ENCODE results near the gene FAM193B.
"Not testable (repeated sequence)": the region's sequence is repeated elsewhere in the genome, so short reads cannot be mapped to it uniquely, and the experiment has no call there.

FAM193B gene

DNA sequence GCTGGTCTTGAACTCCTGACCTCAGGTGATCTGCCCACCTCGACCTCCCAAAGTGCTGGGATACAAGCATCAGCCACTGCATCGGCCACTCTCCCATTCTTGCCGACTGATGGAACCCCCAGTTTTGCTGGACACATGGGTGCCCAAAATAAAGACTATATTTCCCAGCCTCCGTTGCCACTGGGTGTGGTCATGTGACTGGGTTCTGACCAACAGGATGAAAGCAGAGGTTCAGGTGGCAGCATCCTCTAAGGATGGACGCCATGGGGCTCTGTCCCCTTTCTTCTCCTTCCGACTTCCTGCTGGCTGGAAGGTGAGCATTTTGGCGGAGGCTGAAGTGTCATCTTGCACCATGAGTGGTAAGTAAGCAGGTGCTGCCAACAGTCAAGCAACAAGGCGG is 67.2 kb downstream of the FAM193B start:
- Histone ChIP-seq H3K4me3 (ENCODE audit: low read length) (no peak overlapping the region), H3K4me2 (ENCODE audit: low read length) (no peak overlapping the region), H3K9me3 (replicated peaks; ENCODE audit: low read length) (no peaks in the 10 kb centered on the region), H3K4me1 (ENCODE audit: control insufficient read depth, insufficient read depth, low read length) (peaks cover 22% of the 10 kb centered on the region), H3K36me3 (ENCODE audit: insufficient read depth, low read length) (peaks cover 92% of the 10 kb centered on the region), H3K9ac (ENCODE audit: low read depth, low read length) (no peak overlapping the region), H3K27me3 (ENCODE audit: control insufficient read depth, insufficient read depth, low read length) (no peaks in the 10 kb centered on the region)

DNA sequence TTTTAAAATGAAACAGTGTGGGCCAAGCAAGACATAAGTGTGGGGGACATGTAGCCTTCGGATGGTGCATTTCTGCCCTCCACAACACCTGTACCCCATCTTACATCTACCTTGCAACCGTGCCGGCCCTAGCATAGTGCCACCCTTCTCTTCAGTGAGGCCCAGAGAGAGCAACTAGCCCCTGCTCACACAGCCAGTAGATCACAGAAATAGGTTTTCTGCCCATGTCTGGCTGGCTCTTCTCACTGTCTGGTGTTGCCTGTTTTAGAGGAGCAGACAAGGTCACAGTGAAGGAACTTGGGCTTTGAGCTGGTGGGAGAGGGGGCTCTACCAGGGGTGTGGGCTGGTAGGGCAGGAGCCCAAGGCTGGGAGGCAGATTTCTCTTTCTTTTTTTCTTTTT is 68.1 kb downstream of the FAM193B start:
- Histone ChIP-seq H3K9me3 (replicated peaks; ENCODE audit: low read length) (no peaks in the 10 kb centered on the region), H3K27me3 (ENCODE audit: control insufficient read depth, insufficient read depth, low read length) (no peaks in the 10 kb centered on the region), H3K4me1 (ENCODE audit: control insufficient read depth, insufficient read depth, low read length) (peaks cover 24% of the 10 kb centered on the region), H3K36me3 (ENCODE audit: insufficient read depth, low read length) (peaks cover 89% of the 10 kb centered on the region), H3K4me2 (ENCODE audit: low read length) (no peak overlapping the region), H3K9ac (ENCODE audit: low read depth, low read length) (peak overlapping the region; percentile 1), H3K4me3 (ENCODE audit: low read length) (no peak overlapping the region)

DNA sequence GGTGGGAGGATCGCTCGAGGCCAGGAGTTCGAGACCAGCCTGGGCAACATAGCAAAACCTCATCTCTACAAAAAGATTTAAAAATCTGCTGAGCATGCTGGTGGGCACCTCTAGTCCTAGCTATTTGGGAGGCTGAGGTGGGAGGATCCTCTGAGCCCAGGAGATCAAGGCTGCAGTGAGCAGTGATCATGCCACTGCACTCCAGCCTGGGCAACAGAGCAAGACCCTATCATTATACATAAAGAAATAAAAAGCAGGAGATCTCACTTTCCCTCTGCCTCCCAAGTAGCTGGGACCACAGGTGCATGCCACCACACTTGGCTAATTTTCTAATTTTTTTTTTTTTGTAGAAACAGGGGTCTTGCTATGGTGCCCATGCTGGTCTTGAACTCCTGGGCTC is 68.6 kb downstream of the FAM193B start:
- H3K27me3 ChIP-seq (ENCODE audit: control insufficient read depth, insufficient read depth, low read length); H3K4me3 ChIP-seq (ENCODE audit: low read length); H3K9me3 ChIP-seq (replicated peaks; ENCODE audit: low read length); H3K4me2 ChIP-seq (ENCODE audit: low read length): not testable (repeated sequence)
- H3K4me1 ChIP-seq (ENCODE audit: control insufficient read depth, insufficient read depth, low read length) = peaks cover 19% of the 10 kb centered on the region
- H3K36me3 ChIP-seq (ENCODE audit: insufficient read depth, low read length) = peaks cover 84% of the 10 kb centered on the region
- H3K9ac ChIP-seq (ENCODE audit: low read depth, low read length) = peak overlapping the region; percentile 23

DNA sequence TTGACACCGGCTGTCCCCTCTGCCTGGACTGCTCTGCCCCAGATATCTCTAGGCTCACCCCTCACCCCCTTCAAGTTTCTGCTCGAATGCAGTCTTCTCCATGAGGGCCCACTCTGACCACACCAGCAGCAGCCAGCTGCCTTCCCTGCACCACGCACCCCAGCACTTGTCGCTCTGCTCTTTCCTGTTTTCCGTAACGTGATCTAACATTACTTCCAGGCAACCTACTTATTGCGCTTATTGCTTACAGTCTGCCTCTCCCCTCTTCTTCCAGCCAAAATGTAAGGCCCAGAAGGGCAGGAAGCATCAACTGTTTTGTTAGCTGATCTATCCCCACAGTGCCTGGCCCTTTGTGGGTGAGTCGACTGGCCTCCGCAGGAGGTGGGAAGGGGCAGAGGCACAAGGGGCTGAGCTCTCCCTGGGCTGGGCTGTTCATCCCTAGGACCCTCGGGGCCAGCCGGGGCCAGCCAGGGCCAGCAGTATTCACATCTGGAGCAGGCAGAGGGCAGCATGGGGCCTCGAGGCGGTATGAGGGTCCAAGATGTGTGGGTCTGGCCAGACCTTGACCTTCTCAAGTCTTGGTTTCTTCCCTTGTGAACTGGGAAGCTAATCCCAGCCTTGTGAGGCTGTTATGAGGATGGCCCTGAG is 69.3 kb downstream of the FAM193B start:
- Histone ChIP-seq H3K4me2 (ENCODE audit: low read length) (no peak overlapping the region), H3K36me3 (ENCODE audit: insufficient read depth, low read length) (peaks cover 77% of the 10 kb centered on the region), H3K9ac (ENCODE audit: low read depth, low read length) (peak overlapping the region; percentile 23), H3K27me3 (ENCODE audit: control insufficient read depth, insufficient read depth, low read length) (no peaks in the 10 kb centered on the region), H3K9me3 (replicated peaks; ENCODE audit: low read length) (no peaks in the 10 kb centered on the region), H3K4me3 (ENCODE audit: low read length) (no peak overlapping the region), H3K4me1 (ENCODE audit: control insufficient read depth, insufficient read depth, low read length) (peaks cover 20% of the 10 kb centered on the region)

DNA sequence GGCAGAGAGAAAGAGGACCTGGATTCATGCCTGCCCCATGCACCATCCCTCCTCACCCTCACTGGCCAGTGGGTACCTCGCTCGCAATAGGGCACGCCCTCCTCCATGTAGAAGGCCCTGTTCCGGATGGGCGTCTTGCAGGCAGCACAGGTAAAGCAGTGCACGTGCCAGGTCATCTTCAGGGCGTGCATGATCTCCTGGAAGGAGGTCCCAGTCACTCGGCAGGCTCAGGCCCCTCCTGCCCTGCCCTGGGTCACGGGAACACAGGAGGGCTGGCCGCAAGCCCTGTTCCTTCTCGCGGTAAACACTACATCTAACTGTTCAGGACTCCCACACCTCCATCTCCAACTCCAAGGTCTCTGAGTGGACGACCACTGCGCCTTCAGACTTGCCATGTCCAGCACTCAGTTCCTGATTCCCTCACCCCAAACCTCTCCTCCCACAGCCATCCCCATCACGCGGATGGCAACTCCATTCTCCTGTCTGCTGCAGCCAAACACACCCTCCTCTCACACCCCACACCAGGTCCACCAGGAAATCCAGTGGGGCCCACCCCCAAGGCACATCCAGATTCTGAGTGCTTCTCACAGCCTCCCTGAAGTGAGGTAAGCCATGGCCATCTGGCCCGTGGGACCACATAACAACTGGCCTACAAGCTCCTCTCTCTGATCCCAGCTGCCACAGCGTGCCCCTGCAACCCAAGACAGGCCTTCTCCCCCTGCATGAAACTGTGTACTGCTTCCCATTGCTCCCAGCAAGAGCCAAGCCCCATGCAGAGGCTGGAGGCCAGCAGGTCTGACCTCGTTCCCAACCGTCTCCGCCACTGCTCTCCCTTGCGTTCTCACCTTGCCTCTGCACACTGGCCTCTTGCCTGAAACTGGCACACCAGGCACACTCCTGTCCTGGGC is 70.1 kb downstream of the FAM193B start:
- Histone ChIP-seq H3K4me2 (ENCODE audit: low read length) (no peak overlapping the region), H3K4me1 (ENCODE audit: control insufficient read depth, insufficient read depth, low read length) (peaks cover 23% of the 10 kb centered on the region), H3K36me3 (ENCODE audit: insufficient read depth, low read length) (peaks cover 71% of the 10 kb centered on the region), H3K4me3 (ENCODE audit: low read length) (no peak overlapping the region), H3K27me3 (ENCODE audit: control insufficient read depth, insufficient read depth, low read length) (no peaks in the 10 kb centered on the region), H3K9me3 (replicated peaks; ENCODE audit: low read length) (no peaks in the 10 kb centered on the region), H3K9ac (ENCODE audit: low read depth, low read length) (peak overlapping the region; percentile 23)

DNA sequence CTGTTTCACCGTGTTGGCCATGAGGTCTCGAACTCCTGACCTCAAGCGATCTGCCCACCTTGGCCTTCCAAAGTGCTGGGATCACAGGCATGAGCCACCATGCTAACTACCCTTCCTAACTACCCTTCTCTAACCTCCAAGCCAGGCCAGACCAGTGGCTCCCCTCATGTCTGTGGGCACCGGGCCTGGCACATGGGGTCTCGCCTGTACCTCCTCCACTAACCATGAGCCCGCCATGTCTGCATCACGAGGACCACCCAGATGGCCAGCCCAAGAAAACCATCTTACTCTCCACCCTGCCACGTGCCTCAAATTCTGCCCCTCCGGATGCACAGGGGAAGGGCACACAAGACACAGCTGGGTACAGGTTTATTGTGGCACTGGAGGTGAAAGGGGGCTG is 71.3 kb downstream of the FAM193B start:
- Histone ChIP-seq H3K4me3 (ENCODE audit: low read length) (no peak overlapping the region), H3K4me2 (ENCODE audit: low read length) (no peak overlapping the region), H3K4me1 (ENCODE audit: control insufficient read depth, insufficient read depth, low read length) (peaks cover 28% of the 10 kb centered on the region), H3K36me3 (ENCODE audit: insufficient read depth, low read length) (peaks cover 68% of the 10 kb centered on the region), H3K27me3 (ENCODE audit: control insufficient read depth, insufficient read depth, low read length) (no peaks in the 10 kb centered on the region), H3K9ac (ENCODE audit: low read depth, low read length) (no peak overlapping the region), H3K9me3 (replicated peaks; ENCODE audit: low read length) (no peaks in the 10 kb centered on the region)

DNA sequence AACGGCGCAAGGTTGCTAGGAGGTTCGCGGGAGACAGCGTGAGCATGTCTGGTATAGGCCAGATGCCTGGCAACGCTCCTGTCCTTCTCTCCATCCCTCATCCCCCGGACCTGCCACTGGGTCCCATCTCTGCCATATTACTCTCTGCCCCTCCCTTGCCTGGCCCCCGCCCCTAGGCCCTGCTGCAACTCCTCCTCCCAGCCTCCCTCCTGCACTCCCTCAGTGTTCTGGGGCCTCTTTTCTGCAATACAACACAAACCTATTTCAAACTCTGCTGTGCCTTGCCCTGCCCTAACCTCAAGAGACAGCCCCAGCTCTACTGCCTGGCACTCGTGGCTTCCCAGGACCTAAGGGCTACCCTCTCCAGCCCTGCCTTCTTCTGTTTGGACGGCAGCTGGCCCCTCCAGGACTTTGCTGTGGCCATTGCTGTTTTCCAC is 72.0 kb downstream of the FAM193B start:
- no peak overlapping the region for H3K4me3 ChIP-seq (ENCODE audit: low read length)
- peaks cover 61% of the 10 kb centered on the region for H3K36me3 ChIP-seq (ENCODE audit: insufficient read depth, low read length)
- no peak overlapping the region for H3K9ac ChIP-seq (ENCODE audit: low read depth, low read length)
- H3K4me1 ChIP-seq (ENCODE audit: control insufficient read depth, insufficient read depth, low read length) = peaks cover 28% of the 10 kb centered on the region
- no peaks in the 10 kb centered on the region for H3K9me3 ChIP-seq (replicated peaks; ENCODE audit: low read length)
- H3K27me3 ChIP-seq (ENCODE audit: control insufficient read depth, insufficient read depth, low read length) = no peaks in the 10 kb centered on the region
- no peak overlapping the region for H3K4me2 ChIP-seq (ENCODE audit: low read length)

DNA sequence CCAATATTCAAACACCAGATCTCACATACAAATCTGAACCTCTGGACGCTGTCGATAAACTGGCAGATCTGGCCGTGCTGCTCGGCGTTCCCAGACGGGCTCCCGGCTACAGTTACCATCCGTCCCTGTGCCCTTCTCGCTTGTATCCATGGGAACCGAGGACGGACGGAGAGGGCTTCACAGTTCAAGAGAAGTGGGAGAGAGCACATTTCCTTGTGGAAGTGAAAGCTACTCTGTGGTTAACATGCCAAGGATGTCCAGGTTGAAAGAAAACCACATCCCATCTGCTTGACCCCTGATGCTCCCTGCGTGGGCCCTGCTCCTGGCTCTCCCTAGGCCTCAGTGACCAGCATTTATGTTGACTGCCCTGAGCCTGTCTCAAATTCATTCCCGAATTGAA is 74.6 kb downstream of the FAM193B start:
- no peak overlapping the region for H3K9ac ChIP-seq (ENCODE audit: low read depth, low read length)

DNA sequence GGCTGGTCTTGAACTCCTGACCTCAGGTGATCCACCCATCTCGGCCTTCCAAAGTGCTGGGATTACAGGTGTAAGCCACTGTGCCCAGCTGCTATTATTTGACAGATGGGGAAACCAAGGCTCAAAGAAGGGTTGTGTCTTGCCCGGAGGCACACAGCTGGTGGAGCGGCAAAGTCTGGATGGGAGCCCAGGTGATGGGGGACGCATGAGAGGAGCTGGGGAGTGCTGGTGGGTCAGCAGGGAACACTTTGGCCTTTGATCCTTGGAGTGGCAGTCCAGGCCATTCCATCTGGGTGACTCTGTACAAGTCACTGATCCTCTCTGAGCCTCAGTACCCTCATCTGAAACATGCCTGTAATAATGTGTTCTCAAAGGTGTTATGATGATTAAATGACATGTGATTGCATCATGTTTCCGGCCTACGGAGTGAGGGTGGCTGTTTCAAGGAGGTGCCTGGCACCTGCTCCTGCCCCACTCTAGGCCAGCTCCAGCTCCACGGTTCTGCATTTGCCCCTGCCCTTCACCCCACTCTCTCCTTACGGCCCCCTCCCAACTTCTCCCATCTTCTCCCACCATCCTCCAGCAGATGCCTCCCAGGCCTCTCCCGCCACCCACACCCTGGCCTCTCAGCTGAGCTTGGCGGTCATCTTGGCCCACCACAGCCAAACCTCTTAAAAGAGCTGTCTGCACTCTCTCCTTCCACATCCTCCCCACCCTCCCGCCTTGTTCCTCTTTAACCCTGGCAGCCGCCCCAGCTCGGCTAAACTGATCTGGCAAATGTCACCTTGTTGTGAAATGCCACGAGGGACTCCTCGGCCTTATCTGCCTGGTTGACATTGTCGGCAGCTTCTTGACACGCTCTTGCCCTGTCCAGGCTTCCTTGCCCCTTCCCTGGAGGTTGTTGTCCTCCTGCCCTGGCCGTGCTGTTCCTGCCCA is 75.4 kb downstream of the FAM193B start:
- H3K27me3 ChIP-seq (ENCODE audit: control insufficient read depth, insufficient read depth, low read length) = no peaks in the 10 kb centered on the region
- H3K4me2 ChIP-seq (ENCODE audit: low read length) = no peak overlapping the region
- H3K4me1 ChIP-seq (ENCODE audit: control insufficient read depth, insufficient read depth, low read length) = peaks cover 30% of the 10 kb centered on the region
- no peak overlapping the region for H3K9ac ChIP-seq (ENCODE audit: low read depth, low read length)
- H3K4me3 ChIP-seq (ENCODE audit: low read length) = no peak overlapping the region
- H3K9me3 ChIP-seq (replicated peaks; ENCODE audit: low read length) = no peaks in the 10 kb centered on the region
- peaks cover 30% of the 10 kb centered on the region for H3K36me3 ChIP-seq (ENCODE audit: insufficient read depth, low read length)

More for the DNA sequence above, 74.6 kb downstream of the FAM193B start:
- H3K4me3 ChIP-seq (ENCODE audit: low read length) = no peak overlapping the region
- peaks cover 33% of the 10 kb centered on the region for H3K4me1 ChIP-seq (ENCODE audit: control insufficient read depth, insufficient read depth, low read length)
- H3K4me2 ChIP-seq (ENCODE audit: low read length) = no peak overlapping the region
- no peaks in the 10 kb centered on the region for H3K9me3 ChIP-seq (replicated peaks; ENCODE audit: low read length)
- H3K36me3 ChIP-seq (ENCODE audit: insufficient read depth, low read length) = peaks cover 38% of the 10 kb centered on the region
- H3K27me3 ChIP-seq (ENCODE audit: control insufficient read depth, insufficient read depth, low read length) = no peaks in the 10 kb centered on the region

DNA sequence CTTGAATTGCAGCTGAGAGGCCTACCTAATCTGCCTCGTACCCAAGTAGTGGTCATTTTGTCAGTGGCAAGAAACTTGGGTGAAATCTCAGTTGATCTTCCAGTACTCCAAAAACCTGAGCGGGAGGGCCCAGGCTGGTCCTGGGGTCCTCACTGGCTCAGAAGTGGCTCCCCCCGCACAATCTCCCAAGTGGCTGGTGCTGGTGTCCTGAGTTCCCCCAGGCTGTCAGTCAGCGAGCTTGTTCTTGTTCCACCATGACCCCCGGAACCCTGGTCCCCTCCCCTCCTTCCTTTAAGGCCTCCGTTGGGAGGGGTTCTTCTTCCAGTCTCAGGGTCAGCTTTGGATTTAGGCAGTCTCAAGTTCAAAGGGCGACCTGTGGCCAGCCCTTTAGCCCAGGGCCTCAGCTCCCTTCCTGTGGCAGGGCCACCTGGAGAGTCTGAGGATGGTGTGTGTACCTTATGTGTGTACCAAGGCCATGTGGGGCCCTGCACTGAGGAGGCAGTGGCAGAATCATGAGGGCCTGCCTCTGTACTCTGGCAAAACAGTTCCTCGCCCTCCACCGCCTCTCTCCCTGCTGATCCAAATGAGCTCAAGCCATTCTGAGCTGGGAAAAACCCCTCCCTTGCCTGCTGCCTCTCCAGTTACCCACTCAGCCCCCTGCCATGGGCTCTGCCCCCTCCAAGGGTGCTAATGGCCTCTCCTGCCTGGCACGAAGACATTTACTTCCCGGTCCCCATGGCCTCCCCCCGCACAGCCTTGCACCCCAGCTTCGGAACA is 76.5 kb downstream of the FAM193B start:
- H3K4me1 ChIP-seq (ENCODE audit: control insufficient read depth, insufficient read depth, low read length) = peaks cover 30% of the 10 kb centered on the region
- no peaks in the 10 kb centered on the region for H3K9me3 ChIP-seq (replicated peaks; ENCODE audit: low read length)
- H3K9ac ChIP-seq (ENCODE audit: low read depth, low read length) = no peak overlapping the region
- H3K4me2 ChIP-seq (ENCODE audit: low read length) = no peak overlapping the region
- H3K36me3 ChIP-seq (ENCODE audit: insufficient read depth, low read length) = peaks cover 19% of the 10 kb centered on the region
- H3K4me3 ChIP-seq (ENCODE audit: low read length) = no peak overlapping the region
- no peaks in the 10 kb centered on the region for H3K27me3 ChIP-seq (ENCODE audit: control insufficient read depth, insufficient read depth, low read length)
